H1 (cell line): Measurements from ENCODE around the gene KRTAP20-3. TPM values are rescaled to one million over a fixed set of nuclear protein-coding genes. Genes with fewer than 3 reads are reported as not detected.

ENCODE experiments used
- CTCF ChIA-PET: fragments of 300-600 bp; sonication (Branson Sonifier 250); formaldehyde crosslinking; loops from one replicate; lab custom pipeline; 2021; ENCODE audit not compliant: partially characterized antibody; lab: Charles Lee
- POLR2A ChIA-PET: fragments of 300-600 bp; sonication (Branson Sonifier 250); formaldehyde crosslinking; loops from one replicate; lab custom pipeline; 2021; ENCODE audit warnings: inconsistent platforms; ENCODE audit not compliant: partially characterized antibody; lab: Charles Lee
- DNase-seq, 2 experiments: peaks; one replicate each; pipeline versions ENCODE4 v3.0.0 to v3.0.0-alpha.2; 2010 to 2022; ENCODE audit warnings: low spot score in 2 of 2, low read depth in 1 of 2, mixed read lengths in 1 of 2
- FAIRE-seq: peaks from 2 replicates; lab custom pipeline; 2011; peaks lifted over from hg19 to GRCh38; lab: Jason Lieb, UNC
- H2AFZ ChIP-seq: 2 replicates; pipeline ENCODE4 v1.8.1; 2012; ENCODE audit warnings: low read length, inconsistent platforms
- H2AK5ac ChIP-seq: 2 replicates; pipeline ENCODE4 v1.6.1; 2013; ENCODE audit warnings: low read depth, low read length
- H2BK120ac ChIP-seq: replicated peaks from 2 replicates; pipeline ENCODE3; 2013; ENCODE audit warnings: low read depth, low read length, inconsistent platforms
- H2BK12ac ChIP-seq: 2 replicates; pipeline ENCODE4 v1.6.1; 2013; ENCODE audit warnings: low read depth, low read length
- H2BK15ac ChIP-seq: 2 replicates; pipeline ENCODE4 v1.6.1; 2013; ENCODE audit warnings: low read length
- H2BK20ac ChIP-seq: 2 replicates; pipeline ENCODE4 v1.6.1; 2013; ENCODE audit warnings: low read length
- H2BK5ac ChIP-seq: 2 replicates; pipeline ENCODE4 v1.6.1; 2013; ENCODE audit warnings: low read depth, low read length
- H3K14ac ChIP-seq: 2 replicates; pipeline ENCODE4 v1.6.1; 2013; ENCODE audit warnings: inconsistent platforms; ENCODE audit not compliant: insufficient read length
- H3K18ac ChIP-seq: 2 replicates; pipeline ENCODE4 v1.6.1; 2013; ENCODE audit warnings: low read length; ENCODE audit errors: extremely low read depth
- H3K23ac ChIP-seq: 2 replicates; pipeline ENCODE4 v1.6.1; 2013; ENCODE audit warnings: inconsistent platforms; ENCODE audit not compliant: insufficient read length
- H3K23me2 ChIP-seq: 2 replicates; pipeline ENCODE4 v1.6.1; 2013; ENCODE audit warnings: low read depth, low read length
- H3K27ac ChIP-seq: 2 replicates; pipeline ENCODE4 v1.6.1; 2011; ENCODE audit warnings: low read depth, low read length, inconsistent platforms
- H3K27me3 ChIP-seq, 4 experiments: replicated peaks in 1 of 4; 1 replicate in 1 of 4; 2 replicates in 3 of 4; pipeline versions ENCODE4 v1.6.1 to v1.8.1; 2011 to 2013; ENCODE audit warnings: low read length in 3 of 4, mild to moderate bottlenecking in 3 of 4, inconsistent platforms in 2 of 4, mixed read lengths in 2 of 4, moderate library complexity in 1 of 4; ENCODE audit not compliant: control insufficient read depth in 3 of 4, insufficient read depth in 3 of 4; ENCODE audit errors: extremely low read depth in 1 of 4
- H3K36me3 ChIP-seq, 4 experiments: 2 replicates each; pipeline versions ENCODE4 v1.6.1 to v1.8.1; 2011 to 2013; ENCODE audit warnings: mild to moderate bottlenecking in 4 of 4, low read length in 3 of 4, moderate library complexity in 2 of 4, control low read depth in 1 of 4, inconsistent platforms in 1 of 4; ENCODE audit not compliant: insufficient read depth in 4 of 4, control insufficient read depth in 2 of 4
- H3K4ac ChIP-seq: replicated peaks from 2 replicates; pipeline ENCODE3; 2013; ENCODE audit warnings: low read length, low read depth, mixed read lengths, inconsistent platforms; ENCODE audit not compliant: insufficient read length
- H3K4me1 ChIP-seq, 4 experiments: replicated peaks in 1 of 4; 1 replicate in 1 of 4; 2 replicates in 3 of 4; pipeline versions ENCODE4 v1.6.1 to v1.8.1; 2011 to 2013; ENCODE audit warnings: low read length in 3 of 4, inconsistent platforms in 2 of 4, mixed read lengths in 1 of 4; ENCODE audit not compliant: insufficient read depth in 4 of 4, control insufficient read depth in 3 of 4
- H3K4me2 ChIP-seq, 2 experiments: 2 replicates each; pipeline versions ENCODE4 v1.6.1 to v1.8.1; 2011 to 2013; ENCODE audit warnings: low read depth in 2 of 2, low read length in 2 of 2, control low read depth in 1 of 2, inconsistent platforms in 1 of 2, mild to moderate bottlenecking in 1 of 2; ENCODE audit not compliant: insufficient read depth in 1 of 2
- H3K4me3 ChIP-seq, 4 experiments: fragments of 200-600, 300-600 bp in 1 of 4; sonication (generic), shearing (Covaris generic), sonication (Bioruptor Twin) in 1 of 4; 2 replicates each; pipeline versions ENCODE4 v1.5.1 to v1.8.1; 2011 to 2016; ENCODE audit warnings: low read length in 4 of 4, low read depth in 3 of 4, control low read depth in 2 of 4, inconsistent platforms in 2 of 4, mild to moderate bottlenecking in 2 of 4, mixed read lengths in 1 of 4, moderate library complexity in 1 of 4; ENCODE audit not compliant: insufficient read depth in 2 of 4; ENCODE audit errors: extremely low read depth in 1 of 4
- H3K56ac ChIP-seq: replicated peaks from 2 replicates; pipeline ENCODE3; 2013; ENCODE audit warnings: low read depth, mild to moderate bottlenecking, mixed read lengths, low read length, inconsistent platforms; ENCODE audit not compliant: insufficient read length
- H3K79me1 ChIP-seq: 2 replicates; pipeline ENCODE4 v1.6.1; 2013; ENCODE audit warnings: low read depth, low read length, control low read depth
- H3K79me2 ChIP-seq, 2 experiments: 2 replicates each; pipeline versions ENCODE4 v1.6.1 to v1.8.1; 2012 to 2013; ENCODE audit warnings: low read length in 2 of 2, mild to moderate bottlenecking in 2 of 2, inconsistent platforms in 1 of 2; ENCODE audit not compliant: insufficient read depth in 2 of 2, control insufficient read depth in 1 of 2
- H3K9ac ChIP-seq, 4 experiments: replicated peaks in 1 of 4; 1 replicate in 1 of 4; 2 replicates in 3 of 4; pipeline versions ENCODE4 v1.6.1 to v1.8.1; 2011 to 2013; ENCODE audit warnings: low read depth in 3 of 4, low read length in 3 of 4, control low read depth in 2 of 4, mild to moderate bottlenecking in 2 of 4, moderate library complexity in 2 of 4, inconsistent platforms in 1 of 4; ENCODE audit errors: extremely low read depth in 1 of 4
- H3K9me3 ChIP-seq, 2 experiments: 2 replicates each; pipeline versions ENCODE4 v1.6.1 to v1.8.1; 2012 to 2013; ENCODE audit warnings: mild to moderate bottlenecking in 2 of 2, moderate library complexity in 2 of 2, control low read depth in 1 of 2, inconsistent platforms in 1 of 2, low read depth in 1 of 2, low read length in 1 of 2, mixed read lengths in 1 of 2; ENCODE audit not compliant: insufficient read depth in 2 of 2
- H4K20me1 ChIP-seq, 2 experiments: replicated peaks in 1 of 2; 2 replicates each; pipeline versions ENCODE3 to v1.8.1; 2011 to 2013; ENCODE audit warnings: inconsistent platforms in 2 of 2, low read length in 2 of 2, mild to moderate bottlenecking in 1 of 2; ENCODE audit not compliant: insufficient read depth in 2 of 2, control insufficient read depth in 1 of 2
- H4K5ac ChIP-seq: 2 replicates; pipeline ENCODE4 v1.6.1; 2013; ENCODE audit warnings: low read length, low read depth, mixed read lengths, inconsistent platforms; ENCODE audit not compliant: insufficient read length
- H4K8ac ChIP-seq: 2 replicates; pipeline ENCODE4 v1.8.0; 2013; ENCODE audit warnings: mild to moderate bottlenecking, moderate library complexity, low read length, inconsistent platforms; ENCODE audit not compliant: insufficient read depth; ENCODE audit errors: extremely low read depth
- H4K91ac ChIP-seq: replicated peaks from 2 replicates; pipeline ENCODE3; 2013; ENCODE audit warnings: low read length, mixed read lengths, inconsistent platforms; ENCODE audit not compliant: insufficient read length
- BACH1 ChIP-seq: IDR thresholded peaks from 2 replicates; pipeline ENCODE4 v1.6.1; 2012; ENCODE audit warnings: low read length, improper control_type of control experiment
- BRCA1 ChIP-seq: IDR thresholded peaks from 2 replicates; pipeline ENCODE4 v1.6.1; 2012; ENCODE audit warnings: low read depth, low read length, improper control_type of control experiment
- EGR1 ChIP-seq: IDR thresholded peaks from 2 replicates; pipeline ENCODE4 v1.6.1; 2011; ENCODE audit warnings: low read depth, low read length, borderline replicate concordance
- EP300 ChIP-seq, 2 experiments: IDR thresholded peaks; 1 replicate in 1 of 2; 2 replicates in 1 of 2; pipeline ENCODE4 v1.6.1; 2011 to 2012; ENCODE audit warnings: low read depth in 2 of 2, low read length in 2 of 2, mild to moderate bottlenecking in 2 of 2, borderline replicate concordance in 1 of 2, inconsistent platforms in 1 of 2, moderate library complexity in 1 of 2
- KDM5A ChIP-seq: fragments of 200-600 bp; IDR thresholded peaks from 2 replicates; pipeline ENCODE4 v1.7.1; 2012; ENCODE audit warnings: mild to moderate bottlenecking, low read length, inconsistent platforms, mixed read lengths
- SIN3A ChIP-seq, 2 experiments: IDR thresholded peaks in 1 of 2; conservative IDR thresholded peaks in 1 of 2; 2 replicates each; pipeline ENCODE4 v1.6.1; 2011 to 2012; ENCODE audit warnings: low read length in 2 of 2, improper control_type of control experiment in 1 of 2, low read depth in 1 of 2, mild to moderate bottlenecking in 1 of 2
- SP4 ChIP-seq: IDR thresholded peaks from 2 replicates; pipeline ENCODE4 v1.6.1; 2012; ENCODE audit warnings: low read length, inconsistent platforms
- WGBS, 2 experiments: shearing (Covaris generic) in 1 of 2; methylation state at CpG; one replicate each; pipeline versions ENCODE4 v1.1.6 to v1.1.7; 2013 to 2015; ENCODE audit warnings: low lambda C conversion rate in 2 of 2, mixed read lengths in 2 of 2, inconsistent platforms in 1 of 2, low coverage in 1 of 2, missing lambda C conversion rate in 1 of 2; ENCODE audit not compliant: insufficient replicate concordance in 2 of 2, insufficient coverage in 1 of 2, insufficient read length in 1 of 2; ENCODE audit errors: extremely low coverage in 1 of 2, missing lambda C conversion rate in 1 of 2; 5-methylcytosine and 5-hydroxymethylcytosine counted together
- long read RNA-seq, 2 experiments: library from RNA in 1 of 2; library from capped mRNA in 1 of 2; stranded (forward); transcript quantifications; one replicate each; pipeline ENCODE4 v2.0.0, GENCODE V29; 2021; ENCODE audit warnings: inconsistent platforms in 1 of 2
- polyA minus RNA-seq, 3 experiments: library from RNA; depleted of rRNA, polyadenylated mRNA; stranded (reverse); fragments of >200 nt; gene quantifications; 1 replicate in 2 of 3; 2 replicates in 1 of 3; pipeline ENCODE4 v1.2.3, GENCODE V29; 2011
- polyA plus RNA-seq, 7 experiments: library from polyadenylated mRNA; depleted of rRNA in 3 of 7; stranded (reverse) in 5 of 7; unstranded in 2 of 7; fragments of >200 nt in 5 of 7; fragments of 200-250 nt in 2 of 7; gene quantifications; 1 replicate in 5 of 7; 2 replicates in 1 of 7; 4 replicates in 1 of 7; pipeline versions ENCODE4 v1.2.1 to v1.2.3, GENCODE V29; 2011 to 2013; ENCODE audit warnings: missing spikeins in 2 of 7, mixed read lengths in 2 of 7
- total RNA-seq: library from RNA; stranded (reverse); fragmentation: NEBNext Ultra II Directional; extraction: Animal tissue kit (Norgen Biotek cat#: 25700); gene quantifications from 2 replicates; pipeline ENCODE4 v1.2.1, GENCODE V29; 2021

KRTAP20-3 gene
- total RNA-seq (not detected in 2 replicates), polyA plus RNA-seq (2011; rRNA removed) (not detected in 2 replicates), polyA minus RNA-seq (2011; rRNA and poly(A)+ RNA removed) (not detected in 2 replicates)
- polyA plus RNA-seq (2011; cell fraction: cytosol; rRNA removed): not detected
- not detected for polyA plus RNA-seq (2011; cell fraction: nucleus; rRNA removed)
- not detected in 4 replicates for polyA plus RNA-seq (2012, experiment 1 of 2)
- not detected for polyA plus RNA-seq (2012, experiment 2 of 2)
- not detected for polyA plus RNA-seq (2013, experiment 1 of 2)
- not detected for polyA plus RNA-seq (2013, experiment 2 of 2)
- polyA minus RNA-seq (2011; cell fraction: cytosol; rRNA and poly(A)+ RNA removed): not detected
- polyA minus RNA-seq (2011; cell fraction: nucleus; rRNA and poly(A)+ RNA removed): not detected
- long read RNA-seq, experiment 1: 0 reads
- long read RNA-seq, experiment 2: 0 reads

GRCh38 chr21:30642564-30642963 lies at the start of gene KRTAP20-3:
Gene KRTAP20-3 (plus strand): TSS chr21:30642864.
- Histone ChIP-seq H4K20me1 (no peaks in the 10 kb centered on the region), H3K23ac (no peak within 1 kb of the TSS), H3K79me2 (no peaks in the 10 kb centered on the region), H3K27ac (no peak within 1 kb of the TSS), H3K56ac (no peak within 1 kb of the TSS), H3K9me3 (peaks cover 0 to 3% of the 10 kb centered on the region in 2 experiments; a peak in 1 of 4 replicates), H4K8ac (no peak within 1 kb of the TSS), H4K5ac (no peak within 1 kb of the TSS), H3K4me3 (no peak within 1 kb of the TSS), H2BK20ac (no peak within 1 kb of the TSS), H3K4ac (no peak within 1 kb of the TSS), H4K91ac (no peak within 1 kb of the TSS), H3K23me2 (no peaks in the 10 kb centered on the region), H3K18ac (no peak within 1 kb of the TSS), H2BK12ac (no peak within 1 kb of the TSS), H3K9ac (no peak within 1 kb of the TSS), H2BK5ac (no peak within 1 kb of the TSS), H3K14ac (no peak within 1 kb of the TSS), H3K79me1 (no peaks in the 10 kb centered on the region), H3K27me3 (no peaks in the 10 kb centered on the region), H3K4me1 (no peaks in the 10 kb centered on the region), H3K36me3 (no peaks in the 10 kb centered on the region), H2AK5ac (no peak within 1 kb of the TSS), H2BK120ac (no peak within 1 kb of the TSS), H2AFZ (no peak within 1 kb of the TSS), H3K4me2 (no peak within 1 kb of the TSS), H2BK15ac (no peak within 1 kb of the TSS)
- DNase-seq (no peak), FAIRE-seq (no peak)
- ChIA-PET POLR2A (no interaction called here), CTCF (no interaction called here)
- 83% methylated on average over 2 of the region's 2 CpGs; no CpG with 5 or more reads in 1 of the 2 experiments for WGBS, 2 experiments
- no peak for TF ChIP-seq SIN3A (conservative IDR thresholded peaks at IDR 0.05 in 1 of 2, IDR thresholded peaks at IDR 0.05 in 1 of 2; ENCODE audit: low read depth in 1 of 2, low read length in 2 of 2)
- no peak for TF ChIP-seq EP300 (IDR thresholded peaks at IDR 0.05; ENCODE audit: borderline replicate concordance in 1 of 2, low read depth in 2 of 2, low read length in 2 of 2)
- TF ChIP-seq KDM5A: no peak
- TF ChIP-seq BACH1: no peak
- no peak for TF ChIP-seq SP4
- no peak for TF ChIP-seq BRCA1
- no peak for TF ChIP-seq EGR1
